ACC112 (cell line): ENCODE data around the gene PRR12.
"Not testable (repeated sequence)": the region's sequence is repeated elsewhere in the genome, so short reads cannot be mapped to it uniquely, and the experiment has no call there.

Experiments used
- H2AFZ ChIP-seq: fragments of 200-600 bp; sonication (generic); one replicate; pipeline ENCODE4 v1.6.0; 2017; ENCODE audit warnings: antibody characterized with exemption, low read length; ENCODE audit not compliant: unreplicated experiment
- H3K27ac ChIP-seq: fragments of 200-600 bp; sonication (generic); 2 replicates; pipeline ENCODE4 v1.5.1; 2014; ENCODE audit warnings: low read depth, mild to moderate bottlenecking, antibody characterized with exemption, low read length, moderate library complexity
- H3K27me3 ChIP-seq: fragments of 200-600 bp; sonication (generic); 2 replicates; pipeline ENCODE4 v1.6.1; 2014; ENCODE audit warnings: mild to moderate bottlenecking, antibody characterized with exemption, low read length, moderate library complexity, mixed read lengths; ENCODE audit not compliant: insufficient read depth
- H3K36me3 ChIP-seq: fragments of 200-600 bp; sonication (generic); 2 replicates; pipeline ENCODE4 v1.6.1; 2016; ENCODE audit warnings: mild to moderate bottlenecking, antibody characterized with exemption, low read length, moderate library complexity, mixed read lengths; ENCODE audit not compliant: insufficient read depth
- H3K4me1 ChIP-seq: fragments of 200-600 bp; sonication (generic); one replicate; pipeline ENCODE4 v1.6.1; 2016; ENCODE audit warnings: low read length, mixed read lengths; ENCODE audit not compliant: insufficient read depth, unreplicated experiment, control insufficient read depth
- H3K4me3 ChIP-seq: fragments of 200-600 bp; sonication (generic); 2 replicates; pipeline ENCODE4 v1.5.1; 2014; ENCODE audit warnings: mild to moderate bottlenecking, low read depth, low read length
- H3K79me2 ChIP-seq: fragments of 200-600 bp; sonication (generic); one replicate; pipeline ENCODE4 v1.6.0; 2016; ENCODE audit warnings: low read length; ENCODE audit not compliant: control insufficient read depth, unreplicated experiment, insufficient read depth

The PRR12 gene

GRCh38 chr19:49626226-49626625 is 35.2 kb downstream of the PRR12 start:
- H3K36me3 ChIP-seq, result no peaks in the 10 kb centered on the region
- H3K79me2 ChIP-seq, result no peaks in the 10 kb centered on the region
- no peak overlapping the region for H3K4me3 ChIP-seq
- H3K4me1 ChIP-seq, result no peaks in the 10 kb centered on the region
- no peak overlapping the region for H3K27ac ChIP-seq
- no peaks in the 10 kb centered on the region for H3K27me3 ChIP-seq
- no peak overlapping the region for H2AFZ ChIP-seq

- Histone ChIP-seq H3K36me3 (no peaks in the 10 kb centered on the region), H3K27ac (no peak overlapping the region), H2AFZ (no peak overlapping the region), H3K27me3 (no peaks in the 10 kb centered on the region), H3K4me1 (no peaks in the 10 kb centered on the region), H3K79me2 (no peaks in the 10 kb centered on the region), H3K4me3 (no peak overlapping the region)
Measured at GRCh38 chr19:49629659-49630058, 38.7 kb downstream of the PRR12 start.

- H3K4me3 ChIP-seq, result no peak overlapping the region
- peaks cover 5% of the 10 kb centered on the region; the same call in 1 of the 2 replicates for H3K36me3 ChIP-seq
- H3K27ac ChIP-seq, result no peak overlapping the region
- H3K79me2 ChIP-seq, result no peaks in the 10 kb centered on the region
- no peaks in the 10 kb centered on the region for H3K4me1 ChIP-seq
- H2AFZ ChIP-seq, result no peak overlapping the region
- H3K27me3 ChIP-seq, result no peaks in the 10 kb centered on the region
Measured at GRCh38 chr19:49631014-49631588, 40.1 kb downstream of the PRR12 start.

GRCh38 chr19:49631610-49632192 is 40.7 kb downstream of the PRR12 start:
- Histone ChIP-seq H2AFZ (no peak overlapping the region), H3K27me3 (no peaks in the 10 kb centered on the region), H3K79me2 (peaks cover 1% of the 10 kb centered on the region), H3K36me3 (peaks cover 5% of the 10 kb centered on the region; the same call in 1 of the 2 replicates), H3K4me1 (no peaks in the 10 kb centered on the region), H3K4me3 (no peak overlapping the region), H3K27ac (no peak overlapping the region)

GRCh38 chr19:49632576-49632975 is 41.6 kb downstream of the PRR12 start:
- Histone ChIP-seq H3K27me3 (no peaks in the 10 kb centered on the region), H3K4me1 (no peaks in the 10 kb centered on the region), H3K36me3 (peaks cover 5% of the 10 kb centered on the region; the same call in 1 of the 2 replicates), H3K79me2 (peaks cover 3% of the 10 kb centered on the region), H3K4me3 (no peak overlapping the region), H3K27ac (no peak overlapping the region), H2AFZ (no peak overlapping the region)

- H3K36me3 ChIP-seq, H3K4me3 ChIP-seq, H3K79me2 ChIP-seq, H3K27me3 ChIP-seq, H2AFZ ChIP-seq, H3K27ac ChIP-seq, H3K4me1 ChIP-seq: not testable (repeated sequence)
Measured at GRCh38 chr19:49633273-49633672, 42.3 kb downstream of the PRR12 start.

GRCh38 chr19:49635530-49636232 is 44.7 kb downstream of the PRR12 start:
- H3K27me3 ChIP-seq, result no peaks in the 10 kb centered on the region
- H2AFZ ChIP-seq, result no peak overlapping the region
- H3K27ac ChIP-seq, result no peak overlapping the region
- peaks cover 7% of the 10 kb centered on the region for H3K4me1 ChIP-seq
- H3K4me3 ChIP-seq, result no peak overlapping the region
- peaks cover 5% of the 10 kb centered on the region; the same call in 1 of the 2 replicates for H3K36me3 ChIP-seq
- H3K79me2 ChIP-seq, result peaks cover 13% of the 10 kb centered on the region

GRCh38 chr19:49636233-49636932 is 45.4 kb downstream of the PRR12 start:
- Histone ChIP-seq H3K27me3 (no peaks in the 10 kb centered on the region), H3K4me3 (no peak overlapping the region), H3K27ac (no peak overlapping the region), H3K4me1 (peaks cover 7% of the 10 kb centered on the region), H2AFZ (no peak overlapping the region), H3K79me2 (peaks cover 13% of the 10 kb centered on the region), H3K36me3 (peaks cover 5% of the 10 kb centered on the region; the same call in 1 of the 2 replicates)

- H3K27ac ChIP-seq, result peak overlapping the region; percentile 83
- H3K79me2 ChIP-seq, result peaks cover 23% of the 10 kb centered on the region
- H3K4me3 ChIP-seq, result peak overlapping the region; percentile 95
- H3K27me3 ChIP-seq, result no peaks in the 10 kb centered on the region
- H3K4me1 ChIP-seq, result peaks cover 9% of the 10 kb centered on the region
- H3K36me3 ChIP-seq, result peaks cover 5% of the 10 kb centered on the region; the same call in 1 of the 2 replicates
- no peak overlapping the region for H2AFZ ChIP-seq
Measured at GRCh38 chr19:49637821-49638738, 47.1 kb downstream of the PRR12 start.
